GM23248 (cell line): Measurements from ENCODE around the gene KIRREL1. TPM values are rescaled to one million over a fixed set of nuclear protein-coding genes. Genes with fewer than 3 reads are reported as not detected.
"Not testable (repeated sequence)": the region's sequence is repeated elsewhere in the genome, so short reads cannot be mapped to it uniquely, and the experiment has no call there.

ENCODE experiments used
- DNase-seq: peaks from one replicate; pipeline ENCODE4 v3.0.0-alpha.2; 2015
- H2AFZ ChIP-seq: fragments of 200-600 bp; sonication (generic); 2 replicates; pipeline ENCODE4 v1.6.1; 2016; ENCODE audit warnings: antibody characterized with exemption
- H3F3A ChIP-seq: fragments of 200-600 bp; sonication (generic); 2 replicates; pipeline ENCODE4 v1.6.1; 2016; ENCODE audit warnings: mild to moderate bottlenecking, antibody characterized with exemption, mixed run types; ENCODE audit not compliant: insufficient read depth
- H3K27ac ChIP-seq: fragments of 200-600 bp; sonication (generic); 2 replicates; pipeline ENCODE4 v1.5.1; 2016; ENCODE audit warnings: mild to moderate bottlenecking
- H3K27me3 ChIP-seq: fragments of 200-600 bp; sonication (generic); replicated peaks from 2 replicates; pipeline ENCODE4 v1.6.1; 2016; ENCODE audit warnings: mild to moderate bottlenecking; ENCODE audit not compliant: insufficient read depth
- H3K36me3 ChIP-seq: fragments of 200-600 bp; sonication (generic); 2 replicates; pipeline ENCODE4 v1.6.1; 2016; ENCODE audit warnings: low read depth, mild to moderate bottlenecking
- H3K4me1 ChIP-seq: fragments of 200-600 bp; sonication (generic); 2 replicates; pipeline ENCODE4 v1.6.1; 2016; ENCODE audit warnings: mild to moderate bottlenecking; ENCODE audit not compliant: insufficient read depth
- H3K4me2 ChIP-seq: fragments of 200-600 bp; sonication (generic); one replicate; pipeline ENCODE4 v1.6.1; 2016; ENCODE audit warnings: mild to moderate bottlenecking; ENCODE audit not compliant: unreplicated experiment
- H3K4me3 ChIP-seq: fragments of 200-600 bp; sonication (generic); 2 replicates; pipeline ENCODE4 v1.5.1; 2016; ENCODE audit warnings: mild to moderate bottlenecking
- H3K79me2 ChIP-seq: fragments of 200-600 bp; sonication (generic); 2 replicates; pipeline ENCODE4 v1.6.1; 2016; ENCODE audit warnings: mild to moderate bottlenecking; ENCODE audit not compliant: insufficient read depth
- H3K9ac ChIP-seq: fragments of 200-600 bp; sonication (generic); 2 replicates; pipeline ENCODE4 v1.6.1; 2016; ENCODE audit warnings: mild to moderate bottlenecking
- H3K9me2 ChIP-seq: fragments of 200-600 bp; sonication (generic); 2 replicates; pipeline ENCODE4 v1.6.1; 2016; ENCODE audit warnings: mixed run types, mild to moderate bottlenecking, moderate library complexity; ENCODE audit not compliant: insufficient read depth
- H3K9me3 ChIP-seq: fragments of 200-600 bp; sonication (generic); one replicate; pipeline ENCODE4 v1.6.1; 2017; ENCODE audit warnings: low read depth
- H4K20me1 ChIP-seq: fragments of 200-600 bp; sonication (generic); 2 replicates; pipeline ENCODE4 v1.6.0; 2016; ENCODE audit not compliant: insufficient read depth
- EZH2 ChIP-seq: fragments of 200-600 bp; sonication (generic); IDR thresholded peaks from 2 replicates; pipeline ENCODE4 v1.6.1; 2018; ENCODE audit warnings: antibody characterized with exemption, mild to moderate bottlenecking; ENCODE audit not compliant: insufficient read depth, poor library complexity, severe bottlenecking
- EZH2phosphoT487 ChIP-seq: fragments of 200-600 bp; sonication (generic); IDR thresholded peaks from 2 replicates; pipeline ENCODE4 v1.6.1; 2018; ENCODE audit warnings: antibody characterized with exemption, moderate library complexity, mild to moderate bottlenecking, low read depth; ENCODE audit not compliant: insufficient read depth
- WGBS, 2 experiments: methylation state at CpG; one replicate each; pipeline ENCODE4 v1.1.6; 2015 to 2017; ENCODE audit warnings: low lambda C conversion rate in 2 of 2, low coverage in 1 of 2; ENCODE audit errors: missing lambda C conversion rate in 2 of 2; 5-methylcytosine and 5-hydroxymethylcytosine counted together
- in situ Hi-C: fragments of 300-500 bp; cut with MboI; formaldehyde crosslinking; loops from 2 replicates; pipeline ENCODE4 v1.15.0; 2020
- polyA plus RNA-seq: library from polyadenylated mRNA; unstranded; fragments of >200 nt; fragmentation: Nextera tagmentation; extraction: Ambion mirVana; gene quantifications from 2 replicates; pipeline ENCODE4 v1.2.1, GENCODE V29; 2016
- total RNA-seq: library from RNA; depleted of rRNA; stranded (reverse); fragments of >200 nt; shearing (Covaris generic); gene quantifications from 2 replicates; pipeline ENCODE4 v1.2.3, GENCODE V29; 2014

Gene KIRREL1
- total and polyA plus RNA-seq, 2 experiments from 2014 or later = 33.7 to 108 TPM

GRCh38 chr1:158124034-158124433, 130.6 kb downstream of the KIRREL1 start:
- 85 to 86% methylated on average over 2 of the region's 2 CpGs for WGBS, 2 experiments
- H3K4me2 ChIP-seq = no peak overlapping the region
- no peak for DNase-seq
- H3K9me2 ChIP-seq = no peaks in the 10 kb centered on the region
- no peak overlapping the region for H2AFZ ChIP-seq
- no peaks in the 10 kb centered on the region for H3K79me2 ChIP-seq
- no peaks in the 10 kb centered on the region for H4K20me1 ChIP-seq
- no peaks in the 10 kb centered on the region for H3K4me1 ChIP-seq
- no peaks in the 10 kb centered on the region for H3K27me3 ChIP-seq
- no peaks in the 10 kb centered on the region for H3F3A ChIP-seq
- H3K9ac ChIP-seq = no peak overlapping the region
- H3K4me3 ChIP-seq = no peak overlapping the region
- TF ChIP-seq EZH2 (no peak), EZH2phosphoT487 (no peak)
- no peaks in the 10 kb centered on the region for H3K9me3 ChIP-seq
- in situ Hi-C loops = loop anchor here (10.0 kb wide), 1 partner anchor 539 kb away; no protein-coding TSS in a partner anchor
- H3K27ac ChIP-seq = no peak overlapping the region
- H3K36me3 ChIP-seq = no peaks in the 10 kb centered on the region

GRCh38 chr1:158124999-158125398, 131.6 kb downstream of the KIRREL1 start:
- Histone ChIP-seq H3K9ac (no peak overlapping the region), H3K4me2 (no peak overlapping the region), H3K9me3 (no peaks in the 10 kb centered on the region), H3K27me3 (no peaks in the 10 kb centered on the region), H2AFZ (no peak overlapping the region), H3K36me3 (no peaks in the 10 kb centered on the region), H3F3A (no peaks in the 10 kb centered on the region), H3K79me2 (no peaks in the 10 kb centered on the region), H3K4me3 (no peak overlapping the region), H3K9me2 (no peaks in the 10 kb centered on the region), H3K4me1 (no peaks in the 10 kb centered on the region), H4K20me1 (no peaks in the 10 kb centered on the region), H3K27ac (no peak overlapping the region)
- DNase-seq = peak; percentile 96
- in situ Hi-C loops = loop anchor here (10.0 kb wide), 1 partner anchor 540 kb away; no protein-coding TSS in a partner anchor
- WGBS, 2 experiments = 0% methylated on average over 3 to 4 of the region's 4 CpGs
- no peak for TF ChIP-seq EZH2
- TF ChIP-seq EZH2phosphoT487 = no peak

GRCh38 chr1:158126425-158126824, 133.0 kb downstream of the KIRREL1 start:
- 78% methylated on average over 2 of the region's 2 CpGs for WGBS, 2 experiments
- H2AFZ ChIP-seq = no peak overlapping the region
- H3K27me3 ChIP-seq = 0 out of 2 replicates have a peak, but pooled peaks cover 4% of the 10 kb centered on the region
- no peaks in the 10 kb centered on the region for H3K9me2 ChIP-seq
- H3K27ac ChIP-seq = no peak overlapping the region
- no peaks in the 10 kb centered on the region for H4K20me1 ChIP-seq
- H3K9me3 ChIP-seq = no peaks in the 10 kb centered on the region
- H3F3A ChIP-seq = no peaks in the 10 kb centered on the region
- DNase-seq = no peak
- TF ChIP-seq EZH2phosphoT487 (no peak), EZH2 (no peak)
- H3K36me3 ChIP-seq = no peaks in the 10 kb centered on the region
- no peak overlapping the region for H3K4me3 ChIP-seq
- no peaks in the 10 kb centered on the region for H3K4me1 ChIP-seq
- in situ Hi-C loops = loop anchor here (10.0 kb wide), 1 partner anchor 542 kb away; no protein-coding TSS in a partner anchor
- H3K79me2 ChIP-seq = no peaks in the 10 kb centered on the region
- no peak overlapping the region for H3K4me2 ChIP-seq
- no peak overlapping the region for H3K9ac ChIP-seq

GRCh38 chr1:158128531-158128930, 135.1 kb downstream of the KIRREL1 start:
- H3K36me3 ChIP-seq, H3K4me1 ChIP-seq, H3K9ac ChIP-seq, H2AFZ ChIP-seq, H3K79me2 ChIP-seq, H3K27ac ChIP-seq, H3K9me2 ChIP-seq, H3K27me3 ChIP-seq, H3K9me3 ChIP-seq, H3K4me3 ChIP-seq, H3K4me2 ChIP-seq, DNase-seq, H4K20me1 ChIP-seq, H3F3A ChIP-seq: not testable (repeated sequence)
- in situ Hi-C loops = loop anchor here (10.0 kb wide), 1 partner anchor 544 kb away; no protein-coding TSS in a partner anchor
- 63 to 69% methylated on average over 8 of the region's 8 CpGs for WGBS, 2 experiments

- 45 to 49% methylated on average over 3 of the region's 3 CpGs for WGBS, 2 experiments
- Histone ChIP-seq H3K9me3 (no peaks in the 10 kb centered on the region), H3K27me3 (peaks cover 4% of the 10 kb centered on the region; the same call in 1 of the 2 replicates), H3K9ac (no peak overlapping the region), H2AFZ (no peak overlapping the region), H3K4me2 (no peak overlapping the region), H3K4me3 (no peak overlapping the region), H3F3A (no peaks in the 10 kb centered on the region), H4K20me1 (no peaks in the 10 kb centered on the region), H3K36me3 (no peaks in the 10 kb centered on the region), H3K4me1 (no peaks in the 10 kb centered on the region), H3K9me2 (no peaks in the 10 kb centered on the region), H3K79me2 (no peaks in the 10 kb centered on the region), H3K27ac (no peak overlapping the region)
- TF ChIP-seq EZH2 (no peak), EZH2phosphoT487 (no peak)
- DNase-seq = no peak
- in situ Hi-C loops = no loop called here
Observed at GRCh38 chr1:158131217-158131616, 137.8 kb downstream of the KIRREL1 start.
